HepG2 (cell line): ENCODE measurements around the gene RPS10.

ENCODE experiments used
- HMG20B ChIP-seq: conservative IDR thresholded peaks from 2 replicates; pipeline ENCODE4 v1.6.1; 2016; ENCODE audit warnings: missing genetic modification reagents, missing compliant biosample characterization
- SOX13 ChIP-seq, 3 experiments: fragments of 450-650 bp in 1 of 3; sonication (generic) in 1 of 3; formaldehyde crosslinking in 1 of 3; IDR thresholded peaks in 2 of 3; conservative IDR thresholded peaks in 1 of 3; 2 replicates each; pipeline versions ENCODE4 v1.5.0 to v1.6.1; 2016 to 2020; ENCODE audit warnings: antibody characterized with exemption in 1 of 3, mild to moderate bottlenecking in 1 of 3, missing compliant biosample characterization in 1 of 3, missing genetic modification reagents in 1 of 3, moderate library complexity in 1 of 3
- TAF1 ChIP-seq: sonication (generic); formaldehyde crosslinking; IDR thresholded peaks from 2 replicates; pipeline ENCODE4 v1.4.0; 2020; ENCODE audit warnings: missing genetic modification reagents
- ZNF335 ChIP-seq: sonication (generic); formaldehyde crosslinking; IDR thresholded peaks from 2 replicates; pipeline ENCODE4 v1.4.0; 2020; ENCODE audit warnings: missing genetic modification reagents
- ZNF33A ChIP-seq: sonication (generic); formaldehyde crosslinking; IDR thresholded peaks from 2 replicates; pipeline ENCODE4 v1.5.1; 2020; ENCODE audit warnings: missing genetic modification reagents, mild to moderate bottlenecking, moderate library complexity, borderline replicate concordance
- ZNF33B ChIP-seq: sonication (generic); formaldehyde crosslinking; IDR thresholded peaks from 2 replicates; pipeline ENCODE4 v1.5.1; 2020; ENCODE audit warnings: mild to moderate bottlenecking, missing genetic modification reagents
- ZNF430 ChIP-seq: sonication (generic); formaldehyde crosslinking; IDR thresholded peaks from 2 replicates; pipeline ENCODE4 v1.9.0; 2021; ENCODE audit warnings: mild to moderate bottlenecking, missing genetic modification reagents
- TF ChIP-seq, protein P1 (sequence below): sonication (generic); formaldehyde crosslinking; IDR thresholded peaks from 2 replicates; pipeline ENCODE4 v1.8.1; 2023; ENCODE audit warnings: mild to moderate bottlenecking, moderate library complexity, missing genetic modification reagents
- TF ChIP-seq, protein P2 (sequence below): sonication (generic); formaldehyde crosslinking; IDR thresholded peaks from 2 replicates; pipeline ENCODE4 v1.5.0; 2020; ENCODE audit warnings: missing genetic modification reagents, mild to moderate bottlenecking, borderline replicate concordance

DNA sequence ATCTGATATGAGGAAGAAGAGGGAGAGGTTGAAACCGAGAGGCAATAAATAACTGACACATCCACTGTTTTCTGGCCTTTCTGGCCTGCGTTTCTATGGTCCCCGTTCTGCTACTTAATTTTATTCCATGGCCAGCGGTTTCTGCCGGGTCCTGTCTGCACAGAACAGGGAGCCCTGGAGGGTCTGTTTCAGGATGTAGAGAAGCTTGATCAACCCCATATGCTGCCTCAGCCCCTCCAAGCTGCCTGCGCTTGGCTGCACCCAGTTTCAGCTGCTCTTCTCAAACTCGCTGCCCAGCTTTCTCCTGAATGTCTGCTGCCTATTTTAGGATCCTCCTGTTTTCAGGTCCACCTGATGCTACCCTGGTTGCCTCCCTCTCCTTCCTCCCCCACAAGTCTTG lies 21.5 kb upstream of the RPS10 start:
- TF ChIP-seq ZNF33A (CRISPR knock-in tag) (no peak), TAF1 (CRISPR knock-in tag) (no peak), HMG20B (CRISPR knock-in tag) (no peak), ZNF33B (CRISPR knock-in tag) (no peak), SOX13 (IDR thresholded peaks at IDR 0.05) (no peak), SOX13 (CRISPR knock-in tag; conservative IDR thresholded peaks at IDR 0.05 in 1 of 2, IDR thresholded peaks at IDR 0.05 in 1 of 2) (no peak), ZNF430 (CRISPR knock-in tag) (no peak), ZNF335 (CRISPR knock-in tag) (no peak)
- TF ChIP-seq, protein P1, sequence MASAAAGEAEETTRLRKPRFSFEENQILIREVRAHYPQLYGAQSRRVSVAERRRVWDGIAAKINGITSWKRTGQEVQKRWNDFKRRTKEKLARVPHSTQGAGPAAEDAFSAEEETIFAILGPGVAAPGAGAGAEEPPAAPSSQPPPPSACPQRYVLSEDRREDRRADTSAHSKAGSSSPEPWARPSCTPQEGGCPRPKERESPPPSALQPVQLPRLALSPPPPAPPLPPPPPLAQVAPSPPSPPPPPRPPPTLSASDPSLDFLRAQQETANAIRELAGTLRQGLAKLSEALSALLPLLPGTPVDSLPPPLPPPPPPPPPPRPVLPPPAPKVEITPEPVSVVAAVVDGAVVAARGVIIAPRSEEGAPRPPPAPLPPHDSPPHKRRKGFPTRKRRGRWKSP (CRISPR knock-in tag): no peak
- TF ChIP-seq, protein P2, sequence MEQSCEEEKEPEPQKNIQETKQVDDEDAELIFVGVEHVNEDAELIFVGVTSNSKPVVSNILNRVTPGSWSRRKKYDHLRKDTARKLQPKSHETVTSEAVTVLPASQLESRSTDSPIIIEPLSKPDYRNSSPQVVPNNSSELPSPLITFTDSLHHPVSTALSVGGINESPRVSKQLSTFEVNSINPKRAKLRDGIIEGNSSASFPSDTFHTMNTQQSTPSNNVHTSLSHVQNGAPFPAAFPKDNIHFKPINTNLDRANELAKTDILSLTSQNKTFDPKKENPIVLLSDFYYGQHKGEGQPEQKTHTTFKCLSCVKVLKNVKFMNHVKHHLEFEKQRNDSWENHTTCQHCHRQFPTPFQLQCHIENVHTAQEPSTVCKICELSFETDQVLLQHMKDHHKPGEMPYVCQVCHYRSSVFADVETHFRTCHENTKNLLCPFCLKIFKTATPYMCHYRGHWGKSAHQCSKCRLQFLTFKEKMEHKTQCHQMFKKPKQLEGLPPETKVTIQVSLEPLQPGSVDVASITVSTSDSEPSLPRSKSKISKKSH: no peak
